Peyer's patch (tissue), 4 donors: Measurements from ENCODE around the gene CRELD2. TPM values are rescaled to one million over a fixed set of nuclear protein-coding genes. Genes with fewer than 3 reads are reported as not detected.

ENCODE experiments used
- DNase-seq, 3 donors: peaks; one replicate each; pipeline ENCODE4 v3.0.0-alpha.2; 2017 to 2019
- H3K27ac ChIP-seq, 4 donors: fragments of 200-600 bp; sonication (generic); one replicate each; pipeline ENCODE4 v1.5.1; 2016 to 2019
- H3K27me3 ChIP-seq, 2 donors: fragments of 200-600 bp; sonication (generic); one replicate each; pipeline ENCODE4 v1.5.1; 2019
- H3K36me3 ChIP-seq, 3 donors: fragments of 200-600 bp; sonication (generic); one replicate each; pipeline ENCODE4 v1.5.1; 2016 to 2019
- H3K4me1 ChIP-seq, 4 donors: fragments of 200-600 bp; sonication (generic); one replicate each; pipeline ENCODE4 v1.5.1; 2016 to 2019
- H3K4me3 ChIP-seq, 4 donors: fragments of 200-600 bp; sonication (generic); 1 replicate in 3 of 4; 2 replicates in 1 of 4; pipeline ENCODE4 v1.5.1; 2016 to 2019; ENCODE audit warnings: mild to moderate bottlenecking in 1 of 4
- H3K9me3 ChIP-seq, 4 donors: fragments of 200-600 bp; sonication (generic); one replicate each; pipeline ENCODE4 v1.5.1; 2016 to 2019; ENCODE audit warnings: mild to moderate bottlenecking in 1 of 4
- CTCF ChIP-seq, 6 experiments: fragments of 450-650 bp in 4 of 6; fragments of 200-600 bp in 2 of 6; sonication (generic) in 1 of 6; IDR thresholded peaks; one replicate each; pipeline ENCODE4 v1.5.1; 2017 to 2019; ENCODE audit warnings: antibody characterized with exemption in 6 of 6, mild to moderate bottlenecking in 3 of 6, moderate library complexity in 1 of 6
- POLR2A ChIP-seq, 2 donors: fragments of 450-650 bp; IDR thresholded peaks; one replicate each; pipeline ENCODE4 v1.5.1; 2017; ENCODE audit warnings: antibody characterized with exemption in 2 of 2, mild to moderate bottlenecking in 2 of 2, moderate library complexity in 2 of 2
- total RNA-seq, 4 donors: library from RNA; depleted of rRNA; stranded (reverse); fragments of >200 nt; gene quantifications; one replicate each; pipeline ENCODE4 v1.1.0, GENCODE V29; 2016

Gene CRELD2
- total RNA-seq, 4 donors from 2014 or later, result 33.3 to 52.0 (median 41.1) TPM

- H3K27me3 ChIP-seq, result no peaks in the 10 kb centered on the region
- TF ChIP-seq POLR2A (IDR thresholded peaks at IDR 0.05), result no peak
- TF ChIP-seq CTCF (IDR thresholded peaks at IDR 0.05), result no peak
- DNase-seq, result no peak
- H3K4me3 ChIP-seq, result no peak overlapping the region
- no peaks in the 10 kb centered on the region for H3K9me3 ChIP-seq
- H3K27ac ChIP-seq, result no peak overlapping the region
- peaks cover 4 to 14% (median 6%) of the 10 kb centered on the region in 4 donors for H3K4me1 ChIP-seq
- peaks cover 0 to 33% (median 0%) of the 10 kb centered on the region in 3 donors for H3K36me3 ChIP-seq
Measured at GRCh38 chr22:49914256-49914655, 4.2 kb upstream of the CRELD2 start.

- H3K4me1 ChIP-seq, result peaks cover 4 to 18% (median 7%) of the 10 kb centered on the region in 4 donors
- H3K27me3 ChIP-seq, result no peaks in the 10 kb centered on the region
- H3K27ac ChIP-seq, result no peak overlapping the region
- H3K9me3 ChIP-seq, result no peaks in the 10 kb centered on the region
- H3K4me3 ChIP-seq, result no peak overlapping the region
- DNase-seq, result no peak
- H3K36me3 ChIP-seq, result peaks cover 0 to 20% (median 0%) of the 10 kb centered on the region in 3 donors
- TF ChIP-seq CTCF (IDR thresholded peaks at IDR 0.05), result no peak
- TF ChIP-seq POLR2A (IDR thresholded peaks at IDR 0.05), result no peak
Measured at GRCh38 chr22:49915610-49916009, 2.8 kb upstream of the CRELD2 start.

GRCh38 chr22:49916831-49917230 is 1.6 kb upstream of the CRELD2 start:
- DNase-seq, result no peak
- Histone ChIP-seq H3K4me3 (peak overlapping the region in 1 of 4 donors; percentile 83), H3K36me3 (peaks cover 0 to 24% (median 0%) of the 10 kb centered on the region in 3 donors), H3K27ac (no peak overlapping the region), H3K9me3 (no peaks in the 10 kb centered on the region), H3K4me1 (peaks cover 4 to 18% (median 7%) of the 10 kb centered on the region in 4 donors), H3K27me3 (no peaks in the 10 kb centered on the region)
- TF ChIP-seq POLR2A (IDR thresholded peaks at IDR 0.05), result no peak
- no peak for TF ChIP-seq CTCF (IDR thresholded peaks at IDR 0.05)

GRCh38 chr22:49918911-49919881 is 762 bp downstream of the CRELD2 start:
- peak overlapping the region; percentile 90 to 97 (median 94) for H3K27ac ChIP-seq
- DNase-seq, result no peak

GRCh38 chr22:49920859-49921258 is 2.4 kb downstream of the CRELD2 start:
- no peak for DNase-seq
- no peak for TF ChIP-seq POLR2A (IDR thresholded peaks at IDR 0.05)
- no peak for TF ChIP-seq CTCF (IDR thresholded peaks at IDR 0.05)
- no peaks in the 10 kb centered on the region for H3K27me3 ChIP-seq
- H3K9me3 ChIP-seq, result no peaks in the 10 kb centered on the region
- H3K4me3 ChIP-seq, result no peak overlapping the region
- H3K27ac ChIP-seq, result no peak overlapping the region
- H3K4me1 ChIP-seq, result peaks cover 4 to 18% (median 9%) of the 10 kb centered on the region in 4 donors
- H3K36me3 ChIP-seq, result peaks cover 0 to 15% (median 0%) of the 10 kb centered on the region in 3 donors

More at GRCh38 chr22:49918911-49919881, 762 bp downstream of the CRELD2 start:
- Histone ChIP-seq H3K36me3 (peaks cover 0 to 8% (median 0%) of the 10 kb centered on the region in 3 donors), H3K4me1 (peaks cover 4 to 18% (median 7%) of the 10 kb centered on the region in 4 donors), H3K9me3 (no peaks in the 10 kb centered on the region), H3K4me3 (peak overlapping the region; percentile 83 to 98 (median 92)), H3K27me3 (no peaks in the 10 kb centered on the region)
- no peak for TF ChIP-seq POLR2A (IDR thresholded peaks at IDR 0.05)
- no peak for TF ChIP-seq CTCF (IDR thresholded peaks at IDR 0.05)
